Urinary bladder (tissue), 4 donors: ENCODE results near the gene NAV2. TPM values are rescaled to one million over a fixed set of nuclear protein-coding genes. Genes with fewer than 3 reads are reported as not detected.

Source experiments
- DNase-seq: peaks from one replicate; pipeline ENCODE4 v3.0.0-alpha.2; 2015; ENCODE audit errors: extremely low spot score
- H3K27ac ChIP-seq: one replicate; pipeline ENCODE4 v1.5.1; 2013; ENCODE audit warnings: low read depth, mild to moderate bottlenecking, moderate library complexity
- H3K36me3 ChIP-seq: one replicate; pipeline ENCODE4 v1.6.1; 2013; ENCODE audit warnings: mild to moderate bottlenecking, moderate library complexity; ENCODE audit not compliant: insufficient read depth
- H3K4me1 ChIP-seq: one replicate; pipeline ENCODE4 v1.6.1; 2013; ENCODE audit warnings: mild to moderate bottlenecking, moderate library complexity; ENCODE audit not compliant: insufficient read depth
- H3K4me3 ChIP-seq: one replicate; pipeline ENCODE4 v1.5.1; 2013; ENCODE audit warnings: low read depth, low read length
- WGBS: extraction: QIAGEN DNeasy Blood & Tissue Kit; methylation state at CpG from one replicate; pipeline ENCODE4 v1.1.7; 2013; 5-methylcytosine and 5-hydroxymethylcytosine counted together
- polyA plus RNA-seq: library from polyadenylated mRNA; stranded (reverse); fragments of 200-250 nt; gene quantifications from one replicate; pipeline ENCODE4 v1.2.3, GENCODE V29; 2013
- total RNA-seq: library from RNA; depleted of rRNA; stranded (reverse); fragments of >200 nt; gene quantifications from one replicate; pipeline ENCODE4 v1.2.3, GENCODE V29; 2014
- donor health status: healthy with polysubstance abuse.
- donor health status: healthy.

The NAV2 gene
- total and polyA plus RNA-seq, 2 donors = 7.8 to 10.6 TPM

DNA sequence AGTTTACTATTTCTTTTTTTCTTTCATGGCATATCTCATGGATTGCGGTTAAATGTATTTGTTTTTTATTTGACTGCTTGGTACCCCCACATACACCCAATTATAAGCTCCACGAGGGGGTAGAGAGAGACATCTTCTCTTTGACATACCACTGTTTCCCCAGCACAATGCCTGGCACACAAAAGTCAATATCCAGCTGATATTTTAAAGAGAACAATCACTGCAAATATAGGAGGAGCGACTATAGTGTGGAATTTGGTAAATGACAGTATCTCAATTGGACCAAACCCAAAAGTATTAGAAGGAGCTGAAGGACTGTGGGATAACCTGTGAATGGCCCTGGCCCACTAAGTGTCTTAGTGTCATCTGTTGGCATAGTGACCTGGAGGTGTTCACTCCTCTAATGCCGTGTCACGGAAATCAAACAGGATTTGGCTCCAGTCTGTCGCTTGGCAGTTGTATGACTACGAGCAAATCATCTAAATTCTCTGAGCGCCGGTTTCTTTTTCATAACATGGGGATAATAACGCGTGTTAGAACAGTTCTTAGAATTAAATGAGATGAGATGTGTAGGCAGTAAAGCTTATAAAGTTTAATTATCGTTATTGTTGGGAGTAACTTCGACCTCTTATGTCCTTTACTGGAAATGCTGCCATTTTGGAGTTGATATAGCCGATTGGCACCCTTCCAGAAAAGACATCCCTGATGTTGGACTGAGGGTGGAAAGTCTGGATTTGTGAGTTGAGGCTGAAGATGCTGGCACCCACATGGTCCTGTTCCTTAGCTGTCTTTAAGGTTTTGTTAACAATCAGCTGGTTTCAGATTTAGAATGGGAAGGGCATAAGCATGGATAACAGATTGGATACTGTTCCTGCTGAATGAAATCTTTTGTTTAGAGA, 303.1 kb downstream of the NAV2 start:
- whole genome bisulfite sequencing = 38% methylated on average over 14 of the region's 14 CpGs
- DNase-seq = no peak
- no peaks in the 10 kb centered on the region for H3K36me3 ChIP-seq

DNA sequence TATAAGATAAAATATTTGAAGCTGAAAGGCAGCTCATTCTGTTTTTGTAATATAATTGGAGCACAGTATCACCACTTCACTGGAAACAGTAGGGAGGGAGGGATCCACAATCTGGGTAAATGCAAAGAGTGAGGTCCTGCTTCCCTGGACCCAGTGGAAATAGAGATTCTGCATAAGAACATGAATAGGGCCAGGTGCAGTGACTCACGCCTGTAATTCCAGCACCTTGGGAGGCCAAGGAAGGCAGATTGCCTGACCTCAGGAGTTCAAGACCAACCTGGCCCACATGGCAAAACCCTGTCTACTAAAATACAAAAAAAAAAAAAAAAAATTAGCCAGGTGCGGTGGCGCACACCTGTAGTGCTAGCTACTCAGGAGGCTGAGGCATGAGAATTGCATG, 303.9 kb downstream of the NAV2 start:
- Histone ChIP-seq H3K36me3 (no peaks in the 10 kb centered on the region), H3K4me1 (no peaks in the 10 kb centered on the region), H3K27ac (no peak overlapping the region), H3K4me3 (no peak overlapping the region)
- 67% methylated on average over 3 of the region's 3 CpGs for WGBS
- no peak for DNase-seq

More for the DNA sequence above, 303.1 kb downstream of the NAV2 start:
- Histone ChIP-seq H3K27ac (no peak overlapping the region), H3K4me3 (no peak overlapping the region), H3K4me1 (no peaks in the 10 kb centered on the region)

DNA sequence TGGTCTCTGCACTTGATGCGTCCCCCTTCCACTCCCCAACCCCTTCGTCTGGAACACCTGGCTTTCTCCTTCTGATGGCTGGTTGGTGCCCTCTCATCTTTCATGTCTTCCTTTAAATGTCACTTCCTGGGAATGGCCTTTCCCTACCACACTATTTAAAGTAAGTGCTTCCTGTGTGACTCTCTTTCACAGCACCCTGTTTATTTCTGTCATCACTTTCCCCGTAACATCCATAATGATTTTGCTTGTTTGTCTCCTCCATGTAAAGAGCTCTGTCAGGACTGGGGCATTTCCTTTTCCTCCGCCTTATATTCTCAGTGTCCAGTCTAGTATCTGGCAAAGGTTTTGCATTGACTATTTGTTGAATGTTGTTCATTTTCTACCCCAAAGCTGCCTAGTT, 304.7 kb downstream of the NAV2 start:
- DNase-seq = no peak
- Histone ChIP-seq H3K4me3 (no peak overlapping the region), H3K36me3 (no peaks in the 10 kb centered on the region), H3K4me1 (no peaks in the 10 kb centered on the region), H3K27ac (no peak overlapping the region)
- 91% methylated on average over 4 of the region's 4 CpGs for WGBS

DNA sequence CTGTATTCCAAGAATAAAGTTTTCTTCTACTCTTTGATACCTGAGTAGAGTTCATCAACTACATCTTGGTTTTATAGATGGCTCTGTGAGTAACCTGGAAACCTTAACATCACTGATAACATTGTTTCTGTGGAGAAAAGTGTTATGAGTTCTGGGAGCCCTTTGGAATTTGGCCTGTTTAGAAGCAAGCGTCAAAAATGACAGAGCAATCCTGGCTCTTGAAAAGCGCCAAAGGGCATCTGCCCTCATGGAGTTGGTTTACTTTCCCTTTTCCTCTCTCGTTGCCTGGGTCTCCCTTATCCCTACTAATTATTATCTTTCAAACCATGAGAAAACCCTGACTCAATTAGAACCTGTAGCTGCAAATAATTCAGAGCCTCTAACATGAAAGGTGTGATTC, 307.6 kb downstream of the NAV2 start:
- 63% methylated on average over 3 of the region's 3 CpGs for WGBS
- H3K27ac ChIP-seq = no peak overlapping the region
- no peaks in the 10 kb centered on the region for H3K36me3 ChIP-seq
- H3K4me1 ChIP-seq = no peaks in the 10 kb centered on the region
- no peak overlapping the region for H3K4me3 ChIP-seq
- DNase-seq = no peak

DNA sequence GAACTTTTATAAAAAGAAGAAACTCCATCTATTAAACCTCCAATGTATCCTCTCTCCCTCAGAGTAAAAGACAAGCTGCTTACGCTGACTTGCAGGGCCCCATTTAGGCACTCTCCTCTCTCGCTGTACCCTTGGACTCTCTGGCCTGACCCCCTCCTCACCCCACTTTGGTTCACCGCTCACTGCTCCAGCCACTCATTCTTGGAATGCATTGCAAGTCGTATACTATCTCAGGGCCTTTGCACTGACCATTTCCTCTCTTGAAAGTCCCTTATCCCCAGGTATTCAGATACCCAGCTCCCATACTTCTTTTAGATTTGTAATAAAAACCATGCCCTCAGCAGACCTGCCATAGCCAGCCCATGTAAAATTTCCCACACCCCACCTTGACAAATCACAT, 308.1 kb downstream of the NAV2 start:
- WGBS = 86% methylated on average over 4 of the region's 4 CpGs
- no peak for DNase-seq
- Histone ChIP-seq H3K4me1 (no peaks in the 10 kb centered on the region), H3K36me3 (no peaks in the 10 kb centered on the region), H3K4me3 (no peak overlapping the region), H3K27ac (no peak overlapping the region)

DNA sequence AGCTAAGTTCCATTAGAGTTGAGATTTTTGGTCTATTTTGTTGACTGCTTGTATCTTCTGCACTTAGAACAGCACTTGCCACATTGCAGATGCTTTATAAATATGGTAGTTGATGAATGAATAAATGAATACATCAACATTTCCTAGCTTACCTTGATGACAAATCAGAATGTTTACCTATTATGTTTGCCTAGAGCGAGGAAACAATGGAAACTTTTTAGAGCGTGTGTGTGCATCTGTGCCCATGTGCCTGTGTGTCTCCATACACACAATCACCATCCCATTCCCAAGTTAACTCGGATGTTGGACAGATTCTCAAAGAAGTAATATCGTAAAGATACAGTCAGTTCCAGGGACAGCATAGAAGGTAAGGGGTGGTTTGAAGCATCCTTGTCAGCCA, 308.6 kb downstream of the NAV2 start:
- WGBS = 93% methylated on average over 4 of the region's 4 CpGs
- no peak overlapping the region for H3K4me3 ChIP-seq
- no peak for DNase-seq
- H3K36me3 ChIP-seq = no peaks in the 10 kb centered on the region
- H3K4me1 ChIP-seq = no peaks in the 10 kb centered on the region
- H3K27ac ChIP-seq = no peak overlapping the region

DNA sequence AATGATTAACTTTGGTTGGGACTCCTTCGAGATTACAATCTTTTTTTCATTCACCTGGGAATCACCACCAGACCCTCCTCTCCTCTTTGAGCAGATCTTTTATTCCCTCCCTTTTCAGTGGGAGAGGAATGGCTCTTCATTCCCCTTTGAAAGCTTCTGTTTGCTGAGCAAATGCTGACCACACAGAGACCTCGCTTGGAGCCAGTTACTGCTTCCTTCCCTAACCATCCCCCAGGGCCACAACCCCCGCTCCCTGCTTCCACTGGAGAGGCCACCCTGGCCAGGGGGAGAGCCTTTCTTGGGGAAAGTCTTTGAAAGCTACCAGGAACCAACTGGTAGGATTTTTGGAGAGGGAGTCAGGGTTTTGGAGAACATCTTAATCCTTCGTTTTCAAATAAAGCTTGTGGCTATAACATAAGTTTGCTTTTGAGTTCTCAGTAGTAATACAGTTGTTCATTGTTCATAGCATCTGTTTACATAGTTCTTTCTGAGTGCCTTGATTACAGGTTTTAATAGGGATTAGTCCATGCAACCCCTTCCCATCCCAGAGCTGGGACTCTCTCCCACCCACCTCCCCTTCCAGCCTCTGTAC, 309.2 kb downstream of the NAV2 start:
- no peaks in the 10 kb centered on the region for H3K36me3 ChIP-seq
- 64% methylated on average over 4 of the region's 4 CpGs for WGBS
- no peaks in the 10 kb centered on the region for H3K4me1 ChIP-seq
- no peak overlapping the region for H3K27ac ChIP-seq
- no peak overlapping the region for H3K4me3 ChIP-seq
- no peak for DNase-seq

DNA sequence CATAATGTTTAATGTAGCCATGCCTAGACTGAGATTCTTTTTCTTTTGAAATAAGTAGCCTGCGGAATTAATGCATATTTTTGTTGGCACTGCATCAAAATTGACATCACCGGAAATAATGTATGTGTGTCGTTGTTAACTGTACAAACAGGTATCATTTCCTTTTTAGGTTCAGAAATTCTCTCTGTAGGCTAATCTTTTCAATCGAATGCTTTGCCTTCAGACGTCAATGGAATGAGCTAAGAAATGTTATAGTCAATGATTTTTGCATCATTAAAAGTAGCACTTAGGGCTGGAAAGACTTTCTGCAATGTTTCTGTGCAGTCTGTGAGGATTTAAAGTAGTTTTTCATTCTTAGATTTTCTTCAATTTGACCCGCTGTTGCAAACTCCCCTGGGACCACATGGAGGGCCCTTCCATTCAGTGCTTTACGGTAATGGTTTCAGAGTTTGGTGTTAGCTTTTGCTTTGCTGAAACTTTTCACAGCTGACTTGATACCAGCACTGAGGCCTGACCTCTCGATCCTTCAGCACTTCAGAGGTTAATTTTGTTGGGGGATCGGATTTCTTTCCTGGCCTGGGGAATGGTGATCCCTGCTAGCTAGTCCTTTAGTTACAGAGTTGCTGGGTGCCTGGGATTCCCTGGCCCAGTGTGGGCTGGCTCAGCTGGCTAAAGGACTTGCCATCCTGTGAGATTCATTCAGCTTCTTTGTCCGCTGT, 309.9 kb downstream of the NAV2 start:
- Histone ChIP-seq H3K4me3 (no peak overlapping the region), H3K27ac (no peak overlapping the region), H3K4me1 (no peaks in the 10 kb centered on the region), H3K36me3 (no peaks in the 10 kb centered on the region)
- DNase-seq = no peak
- WGBS = 33% methylated on average over 10 of the region's 10 CpGs

DNA sequence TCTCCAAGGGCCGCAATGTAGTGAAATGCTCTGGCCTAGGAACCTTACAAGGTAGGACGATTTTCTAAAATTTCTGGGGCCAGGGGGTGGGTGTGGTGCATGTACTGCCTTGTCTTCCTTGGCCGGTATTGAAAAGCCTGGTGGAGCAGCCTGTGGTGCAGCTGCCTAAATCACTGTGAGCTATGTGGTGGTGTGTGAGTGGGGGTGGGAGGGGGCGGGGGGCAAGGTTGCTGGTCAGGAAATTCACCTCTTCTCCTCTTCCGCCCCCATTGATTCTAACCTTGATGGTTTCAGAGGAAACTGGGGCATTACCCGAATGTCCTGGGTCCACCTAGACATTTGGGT, 310.4 kb downstream of the NAV2 start:
- Histone ChIP-seq H3K27ac (no peak overlapping the region), H3K4me1 (no peaks in the 10 kb centered on the region), H3K4me3 (no peak overlapping the region), H3K36me3 (no peaks in the 10 kb centered on the region)
- 56% methylated on average over 6 of the region's 6 CpGs for WGBS
- DNase-seq = no peak

DNA sequence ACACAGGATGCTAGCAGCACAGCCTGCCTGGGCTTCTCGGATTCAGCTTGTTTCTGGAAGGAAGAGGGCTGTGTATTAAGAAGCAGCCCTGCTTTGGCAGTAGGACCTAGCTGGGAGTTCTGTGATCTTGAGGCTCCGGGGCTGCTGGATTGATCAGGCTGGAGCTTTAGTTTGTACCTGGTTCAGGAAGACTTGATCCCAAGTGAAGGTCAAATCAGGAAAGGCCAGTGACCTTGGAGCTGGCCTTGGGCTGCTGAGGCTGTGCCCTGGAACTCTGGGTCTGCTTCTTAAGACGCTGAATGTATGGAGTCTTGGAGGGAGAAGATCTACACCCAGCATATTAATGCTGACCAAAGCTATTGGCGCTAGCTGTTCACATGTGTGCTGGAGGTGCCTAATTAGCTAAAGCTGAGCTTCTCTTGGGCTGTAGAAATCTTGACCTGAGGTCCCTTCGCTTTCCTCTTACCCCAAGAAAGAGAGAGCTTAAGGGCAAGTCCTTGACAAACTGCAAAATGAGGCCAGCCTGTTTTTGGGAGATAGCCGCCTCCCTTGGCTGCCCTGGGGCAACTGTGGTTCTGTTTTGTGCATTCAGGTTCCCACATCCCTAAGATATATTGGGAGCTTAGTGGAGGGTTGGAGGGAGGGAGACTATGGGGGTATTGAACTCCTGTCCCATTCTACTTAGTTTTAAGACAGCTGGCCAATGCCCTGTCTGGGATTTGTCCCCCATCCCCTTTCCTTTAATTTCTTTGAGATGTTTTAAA, 311.7 kb downstream of the NAV2 start:
- Histone ChIP-seq H3K4me1 (no peaks in the 10 kb centered on the region), H3K27ac (no peak overlapping the region), H3K4me3 (no peak overlapping the region), H3K36me3 (no peaks in the 10 kb centered on the region)
- DNase-seq = no peak
- WGBS = 92% methylated on average over 6 of the region's 6 CpGs

DNA sequence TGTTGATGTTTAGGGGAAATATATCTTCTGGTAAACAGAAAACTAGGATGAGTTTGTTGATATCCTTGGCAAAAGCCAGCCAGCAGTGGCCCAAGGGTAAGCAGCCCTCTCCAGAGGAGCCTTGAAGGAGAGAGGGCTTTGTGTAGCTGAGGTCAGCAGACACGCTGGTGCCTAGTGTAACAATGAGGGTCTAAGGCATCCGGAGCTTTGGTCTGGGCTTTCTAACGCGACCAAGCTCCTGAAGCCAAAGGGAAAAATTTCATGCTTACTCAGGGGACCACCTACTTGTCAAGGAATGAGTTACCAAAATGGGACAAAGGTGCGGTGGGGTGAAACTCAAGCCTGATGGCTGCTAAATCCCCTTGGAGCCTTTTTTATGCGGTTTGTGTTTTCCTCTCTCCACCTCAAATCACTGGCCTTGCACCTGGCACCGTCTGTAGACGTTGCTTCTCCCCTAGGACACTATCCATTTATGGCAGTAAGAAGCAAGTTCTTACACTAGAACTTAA, 312.7 kb downstream of the NAV2 start:
- WGBS = 73% methylated on average over 8 of the region's 8 CpGs
- H3K36me3 ChIP-seq = no peaks in the 10 kb centered on the region
- no peak overlapping the region for H3K4me3 ChIP-seq
- H3K27ac ChIP-seq = no peak overlapping the region
- DNase-seq = no peak
- H3K4me1 ChIP-seq = no peaks in the 10 kb centered on the region

DNA sequence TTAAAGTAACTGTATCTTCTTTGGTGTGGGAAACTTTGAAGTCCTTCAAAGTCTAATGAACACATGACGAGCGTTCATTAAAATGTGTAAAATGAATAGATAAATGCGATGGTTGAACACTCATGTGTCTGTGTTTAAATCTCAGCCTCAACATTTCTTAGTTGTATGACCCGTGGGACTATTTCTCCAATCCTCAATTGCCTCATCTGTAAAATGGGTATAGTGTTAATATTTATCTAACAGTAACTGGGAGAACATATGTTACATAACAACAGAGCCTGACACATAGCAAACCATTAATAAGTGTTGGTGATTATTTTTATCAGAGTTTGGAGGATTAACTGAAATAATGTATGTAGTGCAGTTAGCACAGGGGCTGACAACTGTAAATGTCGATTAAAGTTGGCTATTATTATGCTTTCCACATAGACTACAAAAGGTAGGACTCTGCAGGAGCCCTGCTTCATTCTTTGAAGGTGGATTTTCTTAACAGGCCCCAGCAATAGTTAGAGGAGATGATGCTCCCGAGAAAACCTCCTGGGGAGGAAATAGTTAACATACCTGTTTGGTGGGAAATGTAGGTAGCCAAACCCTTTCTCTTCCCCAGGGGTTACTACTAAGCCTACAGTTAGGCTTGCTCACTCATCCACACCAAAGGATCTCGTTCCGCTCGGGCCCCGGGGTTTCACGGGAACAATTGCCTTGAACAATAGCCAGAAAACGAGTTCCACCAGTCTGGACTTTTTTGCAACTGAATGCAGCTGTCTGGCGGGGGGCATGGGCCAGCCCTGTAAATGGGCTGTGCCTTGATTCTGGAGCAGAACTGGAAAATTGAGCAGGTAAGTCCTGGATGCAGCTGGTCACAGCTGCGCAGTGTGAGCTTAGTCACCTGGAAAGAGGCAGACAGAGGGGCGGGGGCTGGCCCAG, 314.3 kb downstream of the NAV2 start:
- Histone ChIP-seq H3K36me3 (no peaks in the 10 kb centered on the region), H3K4me1 (no peaks in the 10 kb centered on the region), H3K27ac (no peak overlapping the region), H3K4me3 (no peak overlapping the region)
- 55% methylated on average over 15 of the region's 15 CpGs for WGBS
- peak; percentile 48 for DNase-seq
